NCI-H2081 (cell line): Measurements from ENCODE around the gene KLRC2.
A peak's percentile ranks its signal among the peaks of the same experiment; 100 is the strongest.
"Not testable (repeated sequence)": the region's sequence is repeated elsewhere in the genome, so short reads cannot be mapped to it uniquely, and the experiment has no call there.

Experiments used
- DNase-seq, 2 experiments: peaks; one replicate each; lab custom pipeline; 2025; lab: John Stamatoyannopoulos, UW

The KLRC2 gene

DNA sequence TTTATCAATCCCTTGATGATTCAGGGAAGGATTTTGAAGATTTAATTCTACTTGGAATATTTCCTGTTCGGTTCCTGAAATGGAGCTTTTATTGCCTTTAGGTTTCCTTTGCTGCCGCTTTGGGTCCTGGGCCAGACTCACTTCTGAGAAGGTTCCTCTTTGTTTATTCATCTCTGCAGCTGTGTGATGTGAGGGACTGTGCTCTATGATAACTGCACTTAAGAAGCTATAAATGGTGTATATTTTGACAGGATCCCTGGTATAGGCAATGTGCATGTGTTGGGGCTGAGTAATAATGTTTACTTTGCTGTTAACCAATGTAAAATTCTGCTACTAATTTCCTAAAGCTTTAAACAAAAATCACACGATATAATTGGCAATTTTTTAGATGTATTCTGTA lies at the start of gene KLRC2:
Gene KLRC2, minus strand, starts transcription at position 195 of the 400 bp plus-strand sequence. Its CDS starts 24 bp downstream, at position 171.
- DNase-seq, result peak in 1 of 2 experiments; percentile 21

GRCh38 chr12:10481901-10482300 lies 46.1 kb upstream of the KLRC2 start:
- DNase-seq, result not testable (repeated sequence)

- not testable (repeated sequence) for DNase-seq
These were observed 37.0 kb upstream of the KLRC2 start for GRCh38 chr12:10472808-10473207.

DNA sequence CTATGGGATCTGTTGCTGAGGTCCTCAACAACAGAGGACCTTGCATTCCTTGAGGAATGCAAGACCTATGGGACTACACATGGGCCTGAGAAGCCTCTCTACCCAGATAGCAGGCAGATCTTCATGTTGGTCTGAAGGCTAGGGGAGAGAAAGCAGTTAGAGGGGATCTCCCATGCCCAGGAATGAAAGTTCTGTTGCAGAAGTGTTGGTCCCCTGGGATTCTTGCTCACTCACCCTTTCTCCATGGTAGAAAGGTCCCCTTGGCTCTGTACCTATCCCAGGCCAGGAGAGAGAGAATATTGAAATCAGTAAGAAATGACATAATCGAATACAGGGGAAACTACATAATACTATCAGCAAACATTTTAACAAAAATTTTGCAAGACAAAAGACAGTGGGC lies 33.9 kb upstream of the KLRC2 start:
- DNase-seq, result no peak

GRCh38 chr12:10466311-10466710 lies 30.5 kb upstream of the KLRC2 start:
- no peak for DNase-seq

DNA sequence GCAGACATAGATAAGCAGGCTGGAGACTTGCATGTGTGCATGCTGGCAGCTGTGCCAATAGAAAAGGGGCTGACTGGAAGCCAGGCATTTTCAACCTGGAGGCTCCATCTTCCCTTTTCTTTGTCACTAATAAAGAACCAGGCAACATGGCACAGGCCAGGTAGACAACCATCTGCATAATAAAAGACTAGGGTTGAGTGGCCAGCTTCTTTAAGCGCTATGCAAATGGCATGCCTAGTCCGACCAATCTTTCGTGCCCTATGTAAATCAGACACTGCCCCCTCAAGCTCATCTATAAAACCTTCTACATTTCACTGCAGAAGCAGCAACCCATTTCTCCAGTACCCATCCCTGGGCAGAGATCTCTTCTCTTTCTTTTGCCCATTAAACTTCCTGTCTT lies 21.9 kb upstream of the KLRC2 start:
- DNase-seq, result no peak

DNA sequence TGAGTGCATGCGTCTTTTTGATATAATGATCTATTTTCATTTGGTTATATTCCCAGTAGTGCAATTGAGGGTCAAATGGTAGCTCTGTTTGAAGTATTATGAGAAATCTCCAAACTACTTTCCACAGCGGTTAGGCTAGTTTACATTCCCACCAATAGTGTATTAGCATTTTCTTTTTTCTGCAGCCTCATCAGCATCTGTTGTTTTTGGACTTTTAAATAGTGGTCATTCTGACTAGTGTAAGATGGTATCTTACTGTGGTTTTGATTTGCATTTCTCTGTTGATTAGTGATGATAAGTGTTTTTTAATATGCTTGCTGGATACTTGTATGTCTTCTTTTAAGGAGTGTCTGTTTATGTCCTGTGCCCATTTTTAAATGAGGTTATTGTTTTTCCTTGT lies 21.0 kb upstream of the KLRC2 start:
- DNase-seq, result no peak

DNA sequence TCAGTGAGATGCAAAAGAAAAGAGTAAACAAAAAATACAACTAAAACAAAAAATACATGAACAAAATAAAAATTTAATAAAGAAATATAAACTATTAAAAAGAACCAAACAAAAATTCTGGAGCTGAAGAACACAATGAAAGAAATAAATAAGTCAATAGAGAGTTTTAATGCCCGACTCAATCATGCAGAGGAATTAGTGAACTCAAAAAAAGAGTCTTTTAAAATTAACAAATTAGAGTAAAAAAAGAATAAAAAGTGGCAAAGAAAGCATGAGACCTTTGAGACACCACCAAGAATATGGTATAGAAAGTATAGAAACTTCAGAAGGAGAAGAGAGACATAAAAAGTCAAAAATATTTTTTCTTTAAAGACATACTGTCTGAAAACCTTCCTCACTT lies 20.0 kb upstream of the KLRC2 start:
- no peak for DNase-seq

GRCh38 chr12:10454531-10454930 lies 18.7 kb upstream of the KLRC2 start:
- no peak for DNase-seq

DNA sequence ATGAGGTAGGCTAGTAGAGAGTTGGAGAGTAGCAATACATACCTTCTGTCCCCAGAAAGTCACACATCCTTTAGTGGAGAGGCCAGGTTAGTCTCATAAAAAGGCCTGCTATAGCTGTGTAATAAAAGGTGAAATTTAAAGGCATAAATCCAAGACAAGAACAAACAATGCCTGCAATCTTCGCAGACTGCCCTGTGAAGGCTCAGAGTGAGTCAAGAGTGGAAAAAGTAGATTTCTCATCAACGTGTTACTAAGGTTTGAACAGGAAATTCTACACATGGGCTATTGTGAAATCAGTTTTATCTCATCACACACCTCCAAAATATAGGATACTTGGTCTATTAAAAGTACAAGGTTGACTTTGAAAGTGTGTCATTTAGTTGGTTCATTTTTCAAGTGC lies 17.3 kb upstream of the KLRC2 start, which contains the start of gene KLRC1:
Gene KLRC1, minus strand, starts transcription at position 222 of the 400 bp plus-strand sequence. CDS start 2,221 bp downstream, outside the sequence.
- no peak for DNase-seq

DNA sequence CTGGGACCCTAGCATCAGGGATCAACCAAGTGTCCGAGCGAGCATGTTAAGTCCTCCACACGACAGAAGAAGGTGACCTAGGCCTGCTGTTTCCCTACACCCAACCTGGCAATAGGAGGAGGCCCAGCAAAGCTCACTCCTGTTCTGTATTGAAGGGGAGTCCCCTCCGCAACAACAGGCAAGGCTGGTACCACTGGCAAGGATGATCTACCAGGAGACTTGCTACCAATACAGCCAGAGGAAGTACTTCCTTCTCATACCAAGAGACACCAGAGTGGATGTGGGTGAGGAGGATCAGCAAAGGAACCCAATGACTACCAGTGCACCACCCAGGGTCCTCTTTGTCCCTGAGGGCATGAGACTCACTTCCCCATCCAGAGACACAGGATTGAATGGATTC lies 12.4 kb upstream of the KLRC2 start:
- no peak for DNase-seq

- DNase-seq, result not testable (repeated sequence)
These were observed 10.2 kb upstream of the KLRC2 start for GRCh38 chr12:10446052-10446451.

GRCh38 chr12:10441144-10441543 lies 5.3 kb upstream of the KLRC2 start:
- DNase-seq, result not testable (repeated sequence)

- peak in 1 of 2 experiments; percentile 21 for DNase-seq
These were observed 3.9 kb upstream of the KLRC2 start for GRCh38 chr12:10439608-10440274.

- DNase-seq, result not testable (repeated sequence)
These were observed 1.8 kb upstream of the KLRC2 start for GRCh38 chr12:10437601-10438000.

- DNase-seq, result not testable (repeated sequence)
These were observed 5.2 kb downstream of the KLRC2 start for GRCh38 chr12:10430623-10431022.

- not testable (repeated sequence) for DNase-seq
These were observed 9.9 kb downstream of the KLRC2 start for GRCh38 chr12:10425938-10426337.

DNA sequence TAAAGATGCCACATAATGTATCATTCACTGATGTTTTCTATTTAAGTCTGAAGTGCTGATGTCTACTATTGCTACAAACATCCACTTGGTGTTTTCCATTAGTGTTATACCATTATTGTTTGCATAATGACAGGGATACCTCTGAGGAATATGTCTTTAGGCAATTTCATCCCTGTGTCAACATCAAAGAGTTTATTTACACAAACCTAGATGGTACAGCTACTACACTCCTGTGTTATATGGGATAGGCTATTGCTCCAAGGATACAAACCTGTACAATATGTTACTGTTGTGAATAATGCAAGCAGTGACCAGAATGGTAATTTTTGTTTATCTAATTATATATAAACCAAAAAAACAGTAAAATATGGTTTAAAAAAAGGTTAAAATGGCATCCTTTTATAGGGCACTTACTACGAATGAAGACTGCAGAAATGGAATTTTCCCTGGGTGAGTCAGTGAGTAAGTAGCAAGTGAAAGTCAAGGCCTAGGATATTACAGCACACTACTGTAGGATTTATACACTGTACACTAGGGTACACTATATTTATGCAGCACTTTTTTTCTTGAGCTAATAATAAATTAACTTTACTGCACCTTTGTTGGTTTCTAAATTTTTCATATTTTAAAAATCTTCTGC lies 11.4 kb downstream of the KLRC2 start:
- not testable (repeated sequence) for DNase-seq

DNA sequence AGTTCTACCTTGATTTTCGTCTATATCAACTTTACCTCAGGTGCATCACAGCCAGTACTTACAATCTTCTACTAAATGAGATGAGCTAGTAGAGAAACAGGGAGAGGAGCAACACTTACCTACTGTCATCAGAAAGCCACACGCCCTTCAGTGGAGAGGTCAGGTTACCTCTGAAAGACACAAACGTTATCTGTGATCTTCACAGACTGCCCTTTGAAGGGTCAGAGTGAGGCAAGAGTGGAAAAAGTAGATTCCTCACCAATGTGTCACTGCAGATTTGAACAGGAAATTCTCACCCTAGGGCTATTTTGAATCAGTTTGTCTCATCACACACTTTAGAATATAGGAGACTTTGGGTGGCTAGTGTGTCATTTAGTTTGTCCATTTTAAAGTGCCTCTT lies 13.7 kb downstream of the KLRC2 start:
- DNase-seq, result not testable (repeated sequence)

DNA sequence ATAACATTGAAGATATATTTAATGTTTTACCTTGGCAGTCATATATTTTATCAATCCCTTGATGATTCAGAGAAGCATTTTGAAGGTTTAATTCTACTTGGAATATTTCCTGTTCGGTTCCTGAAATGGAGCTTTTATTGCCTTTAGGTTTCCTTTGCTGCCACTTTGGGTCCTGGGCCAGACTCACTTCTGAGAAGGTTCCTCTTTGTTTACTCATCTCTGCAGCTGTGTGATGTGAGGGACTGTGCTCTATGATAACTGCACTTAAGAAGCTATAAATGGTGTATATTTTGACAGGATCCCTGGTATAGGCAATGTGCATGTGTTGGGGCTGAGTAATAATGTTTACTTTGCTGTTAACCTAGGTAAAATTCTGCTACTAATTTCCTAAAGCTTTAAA lies 15.5 kb downstream of the KLRC2 start, which contains the start of gene KLRC3:
Gene KLRC3, minus strand, starts transcription at position 262 of the 400 bp plus-strand sequence. Its CDS starts 45 bp downstream, at position 217.
- peak in 1 of 2 experiments; percentile 33 for DNase-seq

DNA sequence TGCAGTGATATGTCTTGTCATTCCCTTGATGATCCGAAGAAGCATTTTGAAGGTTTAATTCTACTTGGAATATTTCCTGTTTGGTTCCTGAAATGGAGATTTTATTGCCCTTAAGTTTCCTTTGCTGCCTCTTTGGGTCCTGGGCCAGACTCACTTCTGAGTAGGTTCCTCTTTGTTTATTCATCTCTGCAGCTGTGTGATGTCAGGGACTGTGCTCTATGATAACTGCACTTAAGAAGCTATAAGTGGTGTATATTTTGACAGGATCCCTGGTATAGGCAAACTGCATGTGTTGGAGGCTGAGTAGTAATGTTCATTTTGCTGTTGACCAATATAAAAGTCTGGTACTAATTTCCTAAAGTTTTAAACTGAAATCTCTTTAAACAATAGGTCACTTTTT lies 26.4 kb downstream of the KLRC2 start, which contains the start of gene KLRC4:
Gene KLRC4, minus strand, starts transcription at position 366 of the 400 bp plus-strand sequence. Its CDS starts 182 bp downstream, at position 184.
- DNase-seq, result no peak

- no peak for DNase-seq
These were observed 27.0 kb downstream of the KLRC2 start for GRCh38 chr12:10408842-10409241.

DNA sequence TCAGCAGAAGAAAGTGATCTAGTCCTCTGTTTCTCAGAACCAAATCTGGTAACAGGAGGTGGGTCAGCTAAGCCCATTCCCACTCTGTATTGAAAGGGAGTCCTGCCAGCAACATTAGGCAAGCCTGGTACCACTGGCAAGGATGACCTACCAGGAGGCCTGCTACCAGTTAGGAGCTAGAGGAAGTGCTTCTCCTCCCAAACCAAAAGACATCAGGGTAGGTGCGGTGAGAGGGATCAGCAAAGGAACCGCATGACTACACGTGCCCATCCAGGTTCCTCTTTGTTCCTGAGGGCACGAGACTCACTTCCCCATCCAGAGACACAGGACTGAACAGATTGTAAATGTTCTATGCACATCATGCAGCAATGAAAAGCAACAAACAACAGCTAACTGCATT lies 29.1 kb downstream of the KLRC2 start:
- DNase-seq, result no peak
